ENCODE measurements around the gene GTF2IRD1. TPM values are rescaled to one million over a fixed set of nuclear protein-coding genes. Genes with fewer than 3 reads are reported as not detected.
"Not testable (repeated sequence)": the region's sequence is repeated elsewhere in the genome, so short reads cannot be mapped to it uniquely, and the experiment has no call there.

The GTF2IRD1 gene
- total and polyA plus RNA-seq, 2 experiments from 2014 or later = 28.7 to 37.1 TPM

GRCh38 chr7:74561898-74562613 lies 108.3 kb downstream of the GTF2IRD1 start:
- H3K4me1 ChIP-seq (ENCODE audit: insufficient read depth) = no peaks in the 10 kb centered on the region
- H2AFZ ChIP-seq = no peak overlapping the region
- no peaks in the 10 kb centered on the region for H3K4me1 Mint-ChIP-seq
- DNase-seq (ENCODE audit: low spot score) = no peak
- H3K36me3 Mint-ChIP-seq (ENCODE audit: low read depth) = peaks cover 40% of the 10 kb centered on the region
- H3K27ac Mint-ChIP-seq = no peak overlapping the region; the same call in 1 of the 2 replicates
- ATAC-seq = no peak
- TF ChIP-seq, protein P1, sequence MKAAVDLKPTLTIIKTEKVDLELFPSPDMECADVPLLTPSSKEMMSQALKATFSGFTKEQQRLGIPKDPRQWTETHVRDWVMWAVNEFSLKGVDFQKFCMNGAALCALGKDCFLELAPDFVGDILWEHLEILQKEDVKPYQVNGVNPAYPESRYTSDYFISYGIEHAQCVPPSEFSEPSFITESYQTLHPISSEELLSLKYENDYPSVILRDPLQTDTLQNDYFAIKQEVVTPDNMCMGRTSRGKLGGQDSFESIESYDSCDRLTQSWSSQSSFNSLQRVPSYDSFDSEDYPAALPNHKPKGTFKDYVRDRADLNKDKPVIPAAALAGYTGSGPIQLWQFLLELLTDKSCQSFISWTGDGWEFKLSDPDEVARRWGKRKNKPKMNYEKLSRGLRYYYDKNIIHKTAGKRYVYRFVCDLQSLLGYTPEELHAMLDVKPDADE (IDR thresholded peaks at IDR 0.05) = no peak
- TF ChIP-seq, protein P2, sequence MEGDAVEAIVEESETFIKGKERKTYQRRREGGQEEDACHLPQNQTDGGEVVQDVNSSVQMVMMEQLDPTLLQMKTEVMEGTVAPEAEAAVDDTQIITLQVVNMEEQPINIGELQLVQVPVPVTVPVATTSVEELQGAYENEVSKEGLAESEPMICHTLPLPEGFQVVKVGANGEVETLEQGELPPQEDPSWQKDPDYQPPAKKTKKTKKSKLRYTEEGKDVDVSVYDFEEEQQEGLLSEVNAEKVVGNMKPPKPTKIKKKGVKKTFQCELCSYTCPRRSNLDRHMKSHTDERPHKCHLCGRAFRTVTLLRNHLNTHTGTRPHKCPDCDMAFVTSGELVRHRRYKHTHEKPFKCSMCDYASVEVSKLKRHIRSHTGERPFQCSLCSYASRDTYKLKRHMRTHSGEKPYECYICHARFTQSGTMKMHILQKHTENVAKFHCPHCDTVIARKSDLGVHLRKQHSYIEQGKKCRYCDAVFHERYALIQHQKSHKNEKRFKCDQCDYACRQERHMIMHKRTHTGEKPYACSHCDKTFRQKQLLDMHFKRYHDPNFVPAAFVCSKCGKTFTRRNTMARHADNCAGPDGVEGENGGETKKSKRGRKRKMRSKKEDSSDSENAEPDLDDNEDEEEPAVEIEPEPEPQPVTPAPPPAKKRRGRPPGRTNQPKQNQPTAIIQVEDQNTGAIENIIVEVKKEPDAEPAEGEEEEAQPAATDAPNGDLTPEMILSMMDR (conservative IDR thresholded peaks at IDR 0.05; ENCODE audit: low read depth in 2 of 2) = no peak
- TF ChIP-seq NANOG (IDR thresholded peaks at IDR 0.05; ENCODE audit: borderline replicate concordance) (no peak), EZH2phosphoT487 (IDR thresholded peaks at IDR 0.05; ENCODE audit: unreplicated experiment) (no peak), EZH2 (IDR thresholded peaks at IDR 0.05; ENCODE audit: low read depth, unreplicated experiment) (no peak), ZNF331 (CRISPR knock-in tag; IDR thresholded peaks at IDR 0.05; ENCODE audit: low read depth) (no peak), POLR2AphosphoS5 (IDR thresholded peaks at IDR 0.05; ENCODE audit: low read depth) (no peak), STAT1 (IDR thresholded peaks at IDR 0.05; ENCODE audit: unreplicated experiment) (no peak)
- no peaks in the 10 kb centered on the region for H3K36me3 ChIP-seq (ENCODE audit: insufficient read depth)
- no peaks in the 10 kb centered on the region for H3K79me2 ChIP-seq (replicated peaks; ENCODE audit: insufficient read depth)
- no peak overlapping the region for H3K4me2 ChIP-seq
- H3K9me3 Mint-ChIP-seq = no peaks in the 10 kb centered on the region
- H3F3A ChIP-seq (replicated peaks; ENCODE audit: low read depth) = no peaks in the 10 kb centered on the region
- H3K27me3 Mint-ChIP-seq (ENCODE audit: insufficient read depth, low read depth, poor library complexity) = peaks cover 6% of the 10 kb centered on the region
- no peaks in the 10 kb centered on the region for H4K20me1 ChIP-seq (replicated peaks; ENCODE audit: insufficient read depth)
- no peaks in the 10 kb centered on the region for H3K27me3 ChIP-seq (ENCODE audit: insufficient read depth)
- no peak overlapping the region for H3K4me3 Mint-ChIP-seq
- H3K27ac ChIP-seq (ENCODE audit: low read depth) = no peak overlapping the region
- no peak overlapping the region for H3K4me3 ChIP-seq
- no peaks in the 10 kb centered on the region for H3K9me2 ChIP-seq (ENCODE audit: insufficient read depth)

- not testable (repeated sequence) for H3K4me2 ChIP-seq; H3K27ac Mint-ChIP-seq; ATAC-seq; H3K4me1 ChIP-seq (ENCODE audit: insufficient read depth); H3K9me3 Mint-ChIP-seq; H3K4me3 ChIP-seq; H3K36me3 ChIP-seq (ENCODE audit: insufficient read depth); H3K79me2 ChIP-seq (replicated peaks; ENCODE audit: insufficient read depth); H4K20me1 ChIP-seq (replicated peaks; ENCODE audit: insufficient read depth); H3K27me3 ChIP-seq (ENCODE audit: insufficient read depth); H3K9me2 ChIP-seq (ENCODE audit: insufficient read depth); H3K4me3 Mint-ChIP-seq; H2AFZ ChIP-seq; H3K27ac ChIP-seq (ENCODE audit: low read depth); H3K4me1 Mint-ChIP-seq; H3F3A ChIP-seq (replicated peaks; ENCODE audit: low read depth); DNase-seq (ENCODE audit: low spot score)
- peaks cover 10% of the 10 kb centered on the region for H3K27me3 Mint-ChIP-seq (ENCODE audit: insufficient read depth, low read depth, poor library complexity)
- peaks cover 30% of the 10 kb centered on the region for H3K36me3 Mint-ChIP-seq (ENCODE audit: low read depth)
Observed at GRCh38 chr7:74563639-74564038, 109.9 kb downstream of the GTF2IRD1 start.
